GM12878 (cell line): ENCODE measurements around the gene SLC39A2. TPM values are rescaled to one million over a fixed set of nuclear protein-coding genes. Genes with fewer than 3 reads are reported as not detected.

Source experiments
- ATAC-seq: fragments of 200-7000 bp; cut with Tn5 transposase; 3 replicates; pipeline ENCODE4 v1.9.1; 2020; ENCODE audit warnings: mild to moderate bottlenecking, moderate library complexity
- BruUV-seq: library from RNA; stranded (reverse); fragments of 400-500 nt; replicated peaks from 2 replicates; lab custom pipeline; 2021; lab: Mats Ljungman, UMichigan
- CTCF ChIA-PET: fragments of 300-600 bp; sonication (Branson Sonifier 250); formaldehyde crosslinking; extraction: SDS; loops from one replicate; lab custom pipeline; 2021; ENCODE audit warnings: inconsistent platforms; lab: Yijun Ruan, JAX
- POLR2A ChIA-PET: fragments of 350-600 bp; formaldehyde crosslinking; extraction: SDS; loops from one replicate; lab custom pipeline; 2021; ENCODE audit warnings: inconsistent platforms; lab: Charles Lee
- RAD21 ChIA-PET: fragments of 300-600 bp; sonication (Branson Sonifier 250); formaldehyde crosslinking; loops from one replicate; lab custom pipeline; 2023; ENCODE audit warnings: antibody characterized with exemption; ENCODE audit not compliant: unreplicated experiment; lab: Charles Lee
- SMC1A ChIA-PET: fragments of 300-600 bp; sonication (Branson Sonifier 250); formaldehyde crosslinking; loops from one replicate; lab custom pipeline; 2023; ENCODE audit not compliant: unreplicated experiment, uncharacterized antibody; lab: Charles Lee
- DNase-seq: peaks from one replicate; pipeline ENCODE4 v3.0.0-alpha.2; 2011; ENCODE audit warnings: low read depth, low spot score
- FAIRE-seq: peaks from 3 replicates; lab custom pipeline; 2011; peaks lifted over from hg19 to GRCh38; lab: Jason Lieb, UNC
- H2AFZ ChIP-seq: 2 replicates; pipeline ENCODE4 v1.6.0; 2011; ENCODE audit warnings: low read depth, low read length, control low read depth; ENCODE audit not compliant: control insufficient read depth
- H3K27ac ChIP-seq: 2 replicates; pipeline ENCODE4 v1.5.1; 2011; ENCODE audit warnings: control low read depth; ENCODE audit not compliant: control insufficient read depth, insufficient read depth
- H3K27me3 ChIP-seq, 2 experiments: replicated peaks in 1 of 2; 2 replicates each; pipeline versions ENCODE4 v1.6.0 to v1.6.1; 2011; ENCODE audit warnings: low read length in 1 of 2; ENCODE audit not compliant: control insufficient read depth in 2 of 2, insufficient read depth in 2 of 2
- H3K36me3 ChIP-seq, 2 experiments: 2 replicates each; pipeline ENCODE4 v1.5.1; 2011; ENCODE audit warnings: low read length in 1 of 2; ENCODE audit not compliant: control insufficient read depth in 2 of 2, insufficient read depth in 2 of 2
- H3K4me1 ChIP-seq: 2 replicates; pipeline ENCODE4 v1.6.1; 2011; ENCODE audit warnings: mild to moderate bottlenecking, low read length, moderate library complexity, mixed read lengths; ENCODE audit not compliant: control insufficient read depth, insufficient read depth
- H3K4me2 ChIP-seq: 2 replicates; pipeline ENCODE4 v1.6.0; 2011; ENCODE audit warnings: control low read depth; ENCODE audit not compliant: control insufficient read depth, insufficient read depth
- H3K4me3 ChIP-seq: fragments of 200-600 bp; sonication (generic); 2 replicates; pipeline ENCODE4 v1.5.1; 2016
- H3K79me2 ChIP-seq: 2 replicates; pipeline ENCODE4 v1.6.0; 2011; ENCODE audit warnings: low read length; ENCODE audit not compliant: control insufficient read depth, insufficient read depth
- H3K9ac ChIP-seq: 2 replicates; pipeline ENCODE4 v1.8.0; 2011; ENCODE audit warnings: low read length, control low read depth, mixed read lengths; ENCODE audit not compliant: control insufficient read depth, insufficient read depth
- H3K9me3 ChIP-seq: replicated peaks from 3 replicates; pipeline ENCODE4 v1.5.1; 2011; ENCODE audit warnings: mild to moderate bottlenecking, low read length; ENCODE audit not compliant: control insufficient read depth, insufficient read depth
- H4K20me1 ChIP-seq: 2 replicates; pipeline ENCODE4 v1.6.0; 2011; ENCODE audit not compliant: control insufficient read depth, insufficient read depth
- EZH2 ChIP-seq: IDR thresholded peaks from 2 replicates; pipeline ENCODE4 v1.6.1; 2012; ENCODE audit warnings: low read depth, mild to moderate bottlenecking, control low read depth, inconsistent platforms, low read length, borderline replicate concordance; ENCODE audit not compliant: control insufficient read depth
- MYB ChIP-seq: fragments of 150-350 bp; IDR thresholded peaks from 2 replicates; pipeline ENCODE4 v1.6.1; 2014; ENCODE audit warnings: mild to moderate bottlenecking, low read depth, low read length, borderline replicate concordance
- WGBS: methylation state at CpG from one replicate; pipeline ENCODE4 v1.1.6; 2016; ENCODE audit warnings: low lambda C conversion rate; ENCODE audit not compliant: insufficient replicate concordance, insufficient coverage; ENCODE audit errors: missing lambda C conversion rate; 5-methylcytosine and 5-hydroxymethylcytosine counted together
- in situ Hi-C: fragments of 300-500 bp; cut with MboI; formaldehyde crosslinking; loops from 9 replicates; pipeline ENCODE4 v1.14.3; 2018; ENCODE audit warnings: mixed read lengths
- intact Hi-C: fragments of 100-400 bp; cut with micrococcal nuclease; formaldehyde crosslinking; loops from one replicate; pipeline ENCODE4 v1.14.2; 2022; ENCODE audit not compliant: unreplicated experiment
- polyA plus RNA-seq, 11 experiments: library from polyadenylated mRNA; depleted of rRNA in 4 of 11; unstranded in 6 of 11; stranded (reverse) in 5 of 11; fragments of >200 nt; fragmentation: Nextera tagmentation in 4 of 11; fragmentation: Illumina TruSeq in 1 of 11; extraction: Ambion mirVana in 4 of 11; extraction: Trizol in 1 of 11; gene quantifications; 1 replicate in 1 of 11; 2 replicates in 10 of 11; pipeline versions ENCODE4 v1.2.1 to v1.2.3, GENCODE V29; 2011 to 2016; ENCODE audit warnings: inconsistent platforms in 2 of 11, missing spikeins in 2 of 11, low read depth in 1 of 11
- total RNA-seq, 4 experiments: library from RNA; depleted of rRNA in 3 of 4; stranded (reverse); fragments of >200 nt in 3 of 4; fragmentation: Illumina TruSeq in 1 of 4; extraction: Trizol in 1 of 4; gene quantifications; 2 replicates each; pipeline versions ENCODE4 v1.2.1 to v1.2.3, GENCODE V29; 2013 to 2021
- TF ChIP-seq, protein P1 (sequence below): fragments of 450-650 bp; formaldehyde crosslinking; IDR thresholded peaks from 2 replicates; pipeline ENCODE4 v1.4.0; 2022; ENCODE audit warnings: mild to moderate bottlenecking, moderate library complexity
- TF ChIP-seq, protein P2 (sequence below): IDR thresholded peaks from 2 replicates; pipeline ENCODE4 v1.6.1; 2012; ENCODE audit warnings: improper control_type of control experiment, low read depth, low read length; ENCODE audit not compliant: insufficient replicate concordance

Gene SLC39A2
- total and polyA plus RNA-seq, 10 of the 15 experiments (the other 5 are each of a cell fraction or from before 2014, with no cell fraction given), result 0.06 to 0.14 (median 0.11) TPM; not detected in 6

DNA sequence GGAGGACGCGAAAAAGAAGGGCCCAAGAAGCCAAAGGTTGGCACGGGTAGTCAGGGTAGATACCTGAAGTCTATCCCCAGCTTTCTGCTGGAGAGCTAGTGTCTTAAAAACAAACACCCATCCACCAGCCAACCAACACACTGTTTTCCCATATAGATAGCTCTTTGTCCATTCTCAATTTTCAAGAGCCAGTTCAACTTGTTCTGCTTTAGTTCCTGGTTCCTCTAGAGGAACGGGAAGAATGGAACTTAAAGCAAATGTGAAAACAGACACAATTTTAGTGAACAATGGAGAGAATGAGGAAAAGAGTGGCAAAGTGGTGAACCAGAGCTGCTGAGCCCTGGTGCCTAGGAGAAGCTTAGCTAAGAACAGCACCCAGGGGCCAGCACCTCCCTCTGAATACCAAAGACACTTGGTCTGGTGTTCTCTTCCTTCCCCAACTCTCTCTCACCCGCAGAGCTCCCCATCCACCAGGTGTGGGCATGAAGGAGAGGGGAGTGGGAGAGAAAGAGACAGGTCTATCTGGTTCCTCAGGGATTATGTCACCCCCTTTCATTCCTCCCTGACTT lies 22.0 kb downstream of the SLC39A2 start:
- Histone ChIP-seq H3K4me1 (peaks cover 4% of the 10 kb centered on the region; the same call in 1 of the 2 replicates), H4K20me1 (no peaks in the 10 kb centered on the region), H3K4me3 (no peak overlapping the region), H3K4me2 (no peak overlapping the region), H3K9me3 (no peaks in the 10 kb centered on the region), H3K79me2 (no peaks in the 10 kb centered on the region), H2AFZ (no peak overlapping the region), H3K36me3 (no peaks in the 10 kb centered on the region), H3K27ac (no peak overlapping the region), H3K27me3 (peaks cover 15 to 18% of the 10 kb centered on the region in 2 experiments), H3K9ac (no peak overlapping the region)
- ChIA-PET CTCF (interaction anchor here (1.3 to 1.8 kb wide), 2 partner anchors 11 to 68 kb away, joined by 3 to 6 read pairs; no protein-coding TSS in a partner anchor), POLR2A (no interaction called here), RAD21 (interaction anchor here (0.8 kb wide), 1 partner anchor 46 kb away, joined by 3 read pairs; no protein-coding TSS in a partner anchor), SMC1A (interaction anchor here (1.6 kb wide), 1 partner anchor 50 kb away, joined by 4 read pairs; no protein-coding TSS in a partner anchor)
- WGBS, result 45% methylated on average over 5 of the region's 5 CpGs
- BruUV-seq, result no TSS peak
- intact Hi-C loops, result no loop called here
- TF ChIP-seq, protein P1, sequence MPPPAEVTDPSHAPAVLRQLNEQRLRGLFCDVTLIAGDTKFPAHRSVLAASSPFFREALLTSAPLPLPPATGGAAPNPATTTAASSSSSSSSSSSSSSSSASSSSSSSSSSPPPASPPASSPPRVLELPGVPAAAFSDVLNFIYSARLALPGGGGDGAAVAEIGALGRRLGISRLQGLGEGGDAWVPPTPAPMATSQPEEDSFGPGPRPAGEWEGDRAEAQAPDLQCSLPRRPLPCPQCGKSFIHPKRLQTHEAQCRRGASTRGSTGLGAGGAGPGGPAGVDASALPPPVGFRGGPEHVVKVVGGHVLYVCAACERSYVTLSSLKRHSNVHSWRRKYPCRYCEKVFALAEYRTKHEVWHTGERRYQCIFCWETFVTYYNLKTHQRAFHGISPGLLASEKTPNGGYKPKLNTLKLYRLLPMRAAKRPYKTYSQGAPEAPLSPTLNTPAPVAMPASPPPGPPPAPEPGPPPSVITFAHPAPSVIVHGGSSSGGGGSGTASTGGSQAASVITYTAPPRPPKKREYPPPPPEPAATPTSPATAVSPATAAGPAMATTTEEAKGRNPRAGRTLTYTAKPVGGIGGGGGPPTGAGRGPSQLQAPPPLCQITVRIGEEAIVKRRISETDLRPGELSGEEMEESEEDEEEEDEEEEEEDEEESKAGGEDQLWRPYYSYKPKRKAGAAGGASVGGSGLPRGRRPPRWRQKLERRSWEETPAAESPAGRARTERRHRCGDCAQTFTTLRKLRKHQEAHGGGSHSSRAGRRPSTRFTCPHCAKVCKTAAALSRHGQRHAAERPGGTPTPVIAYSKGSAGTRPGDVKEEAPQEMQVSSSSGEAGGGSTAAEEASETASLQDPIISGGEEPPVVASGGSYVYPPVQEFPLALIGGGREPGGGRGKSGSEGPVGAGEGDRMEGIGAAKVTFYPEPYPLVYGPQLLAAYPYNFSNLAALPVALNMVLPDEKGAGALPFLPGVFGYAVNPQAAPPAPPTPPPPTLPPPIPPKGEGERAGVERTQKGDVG (CRISPR knock-in tag), result no peak
- TF ChIP-seq EZH2 (no peak), MYB (no peak)
- TF ChIP-seq, protein P2, sequence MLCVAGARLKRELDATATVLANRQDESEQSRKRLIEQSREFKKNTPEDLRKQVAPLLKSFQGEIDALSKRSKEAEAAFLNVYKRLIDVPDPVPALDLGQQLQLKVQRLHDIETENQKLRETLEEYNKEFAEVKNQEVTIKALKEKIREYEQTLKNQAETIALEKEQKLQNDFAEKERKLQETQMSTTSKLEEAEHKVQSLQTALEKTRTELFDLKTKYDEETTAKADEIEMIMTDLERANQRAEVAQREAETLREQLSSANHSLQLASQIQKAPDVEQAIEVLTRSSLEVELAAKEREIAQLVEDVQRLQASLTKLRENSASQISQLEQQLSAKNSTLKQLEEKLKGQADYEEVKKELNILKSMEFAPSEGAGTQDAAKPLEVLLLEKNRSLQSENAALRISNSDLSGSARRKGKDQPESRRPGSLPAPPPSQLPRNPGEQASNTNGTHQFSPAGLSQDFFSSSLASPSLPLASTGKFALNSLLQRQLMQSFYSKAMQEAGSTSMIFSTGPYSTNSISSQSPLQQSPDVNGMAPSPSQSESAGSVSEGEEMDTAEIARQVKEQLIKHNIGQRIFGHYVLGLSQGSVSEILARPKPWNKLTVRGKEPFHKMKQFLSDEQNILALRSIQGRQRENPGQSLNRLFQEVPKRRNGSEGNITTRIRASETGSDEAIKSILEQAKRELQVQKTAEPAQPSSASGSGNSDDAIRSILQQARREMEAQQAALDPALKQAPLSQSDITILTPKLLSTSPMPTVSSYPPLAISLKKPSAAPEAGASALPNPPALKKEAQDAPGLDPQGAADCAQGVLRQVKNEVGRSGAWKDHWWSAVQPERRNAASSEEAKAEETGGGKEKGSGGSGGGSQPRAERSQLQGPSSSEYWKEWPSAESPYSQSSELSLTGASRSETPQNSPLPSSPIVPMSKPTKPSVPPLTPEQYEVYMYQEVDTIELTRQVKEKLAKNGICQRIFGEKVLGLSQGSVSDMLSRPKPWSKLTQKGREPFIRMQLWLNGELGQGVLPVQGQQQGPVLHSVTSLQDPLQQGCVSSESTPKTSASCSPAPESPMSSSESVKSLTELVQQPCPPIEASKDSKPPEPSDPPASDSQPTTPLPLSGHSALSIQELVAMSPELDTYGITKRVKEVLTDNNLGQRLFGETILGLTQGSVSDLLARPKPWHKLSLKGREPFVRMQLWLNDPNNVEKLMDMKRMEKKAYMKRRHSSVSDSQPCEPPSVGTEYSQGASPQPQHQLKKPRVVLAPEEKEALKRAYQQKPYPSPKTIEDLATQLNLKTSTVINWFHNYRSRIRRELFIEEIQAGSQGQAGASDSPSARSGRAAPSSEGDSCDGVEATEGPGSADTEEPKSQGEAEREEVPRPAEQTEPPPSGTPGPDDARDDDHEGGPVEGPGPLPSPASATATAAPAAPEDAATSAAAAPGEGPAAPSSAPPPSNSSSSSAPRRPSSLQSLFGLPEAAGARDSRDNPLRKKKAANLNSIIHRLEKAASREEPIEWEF, result no peak
- ATAC-seq (no peak), DNase-seq (no peak), FAIRE-seq (no peak)
- in situ Hi-C loops, result no loop called here
